K562 (cell line): ENCODE data around the gene CERS6.

ENCODE experiments used
- BCOR ChIP-seq: fragments of 450-650 bp; IDR thresholded peaks from 2 replicates; pipeline ENCODE4 v1.6.1; 2016
- EZH2 ChIP-seq: IDR thresholded peaks from 2 replicates; pipeline ENCODE4 v1.6.1; 2012; ENCODE audit warnings: low read depth, mild to moderate bottlenecking, inconsistent platforms, low read length, borderline replicate concordance
- FOXK1 ChIP-seq: sonication (generic); formaldehyde crosslinking; IDR thresholded peaks from 2 replicates; pipeline ENCODE4 v1.8.0; 2022; ENCODE audit warnings: missing genetic modification reagents, mild to moderate bottlenecking, borderline replicate concordance
- FOXM1 ChIP-seq, 2 experiments: fragments of 450-650 bp in 1 of 2; sonication (generic) in 1 of 2; formaldehyde crosslinking in 1 of 2; IDR thresholded peaks; 2 replicates each; pipeline versions ENCODE4 v1.6.1 to v1.9.0; 2017 to 2022; ENCODE audit warnings: low read depth in 2 of 2, mild to moderate bottlenecking in 2 of 2, missing genetic modification reagents in 1 of 2, moderate library complexity in 1 of 2
- JUN ChIP-seq, 2 experiments: sonication (generic) in 1 of 2; formaldehyde crosslinking in 1 of 2; IDR thresholded peaks; 2 replicates each; pipeline versions ENCODE4 v1.6.1 to v1.8.0; 2012 to 2022; ENCODE audit warnings: borderline replicate concordance in 2 of 2, mild to moderate bottlenecking in 2 of 2, improper control_type of control experiment in 1 of 2, low read depth in 1 of 2, low read length in 1 of 2, missing genetic modification reagents in 1 of 2
- RBM15 ChIP-seq: fragments of 200-400 bp; formaldehyde crosslinking; IDR thresholded peaks from 2 replicates; pipeline ENCODE4 v1.6.1; 2018; ENCODE audit warnings: mild to moderate bottlenecking, low read length, moderate library complexity; ENCODE audit not compliant: insufficient read depth
- ZNF217 ChIP-seq: sonication (generic); formaldehyde crosslinking; IDR thresholded peaks from 2 replicates; pipeline ENCODE4 v1.8.0; 2022; ENCODE audit warnings: mild to moderate bottlenecking, missing genetic modification reagents
- ZNF76 ChIP-seq: fragments of 250-450 bp; sonication (Bioruptor Pico); IDR thresholded peaks from 2 replicates; pipeline ENCODE4 v1.4.0; 2020; ENCODE audit warnings: mild to moderate bottlenecking, moderate library complexity, borderline replicate concordance
- TF ChIP-seq, protein P1 (sequence below), 2 experiments: fragments of 450-650 bp in 1 of 2; sonication (generic) in 1 of 2; formaldehyde crosslinking in 1 of 2; IDR thresholded peaks; 2 replicates each; pipeline versions ENCODE4 v1.7.1 to v1.9.0; 2016 to 2022; ENCODE audit warnings: inconsistent platforms in 1 of 2, mild to moderate bottlenecking in 1 of 2, missing genetic modification reagents in 1 of 2
- TF ChIP-seq, protein P2 (sequence below), 3 experiments: IDR thresholded peaks in 2 of 3; conservative IDR thresholded peaks in 1 of 3; 2 replicates each; pipeline ENCODE4 v1.5.1; 2011 to 2012; ENCODE audit warnings: low read length in 3 of 3, mild to moderate bottlenecking in 3 of 3, control low read depth in 2 of 3, improper control_type of control experiment in 1 of 3, inconsistent platforms in 1 of 3, low read depth in 1 of 3, mixed read lengths in 1 of 3, moderate library complexity in 1 of 3; ENCODE audit not compliant: insufficient read depth in 2 of 3

DNA sequence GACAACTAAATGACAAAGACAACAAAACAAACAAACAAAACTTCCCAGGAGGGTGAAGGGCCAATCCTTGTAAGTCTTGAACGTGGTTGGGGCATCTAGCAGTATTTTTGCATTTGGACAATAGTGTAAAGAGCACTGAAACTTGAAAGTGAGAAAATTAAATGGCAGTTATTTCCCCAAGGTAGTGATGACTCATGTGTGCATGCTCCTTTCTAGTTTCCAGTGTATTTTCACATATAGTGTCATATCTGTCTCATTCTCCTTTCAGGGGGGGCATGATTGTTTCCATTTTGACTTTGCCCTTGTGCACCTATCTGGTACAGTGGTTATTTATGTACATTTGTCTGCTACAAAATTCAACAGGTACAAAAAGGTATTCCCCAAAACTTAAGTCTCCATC lies 39.5 kb downstream of the CERS6 start:
- TF ChIP-seq BCOR (no peak), FOXK1 (CRISPR knock-in tag) (no peak), EZH2 (no peak), FOXM1 (IDR thresholded peaks at IDR 0.05; ENCODE audit: low read depth) (no peak), FOXM1 (CRISPR knock-in tag; IDR thresholded peaks at IDR 0.05; ENCODE audit: low read depth) (no peak), JUN (IDR thresholded peaks at IDR 0.05; ENCODE audit: borderline replicate concordance, low read depth, low read length) (no peak), JUN (CRISPR knock-in tag; IDR thresholded peaks at IDR 0.05; ENCODE audit: borderline replicate concordance) (no peak), ZNF217 (CRISPR knock-in tag) (no peak), ZNF76 (CRISPR knock-in tag) (no peak), RBM15 (no peak)
- TF ChIP-seq, protein P1, sequence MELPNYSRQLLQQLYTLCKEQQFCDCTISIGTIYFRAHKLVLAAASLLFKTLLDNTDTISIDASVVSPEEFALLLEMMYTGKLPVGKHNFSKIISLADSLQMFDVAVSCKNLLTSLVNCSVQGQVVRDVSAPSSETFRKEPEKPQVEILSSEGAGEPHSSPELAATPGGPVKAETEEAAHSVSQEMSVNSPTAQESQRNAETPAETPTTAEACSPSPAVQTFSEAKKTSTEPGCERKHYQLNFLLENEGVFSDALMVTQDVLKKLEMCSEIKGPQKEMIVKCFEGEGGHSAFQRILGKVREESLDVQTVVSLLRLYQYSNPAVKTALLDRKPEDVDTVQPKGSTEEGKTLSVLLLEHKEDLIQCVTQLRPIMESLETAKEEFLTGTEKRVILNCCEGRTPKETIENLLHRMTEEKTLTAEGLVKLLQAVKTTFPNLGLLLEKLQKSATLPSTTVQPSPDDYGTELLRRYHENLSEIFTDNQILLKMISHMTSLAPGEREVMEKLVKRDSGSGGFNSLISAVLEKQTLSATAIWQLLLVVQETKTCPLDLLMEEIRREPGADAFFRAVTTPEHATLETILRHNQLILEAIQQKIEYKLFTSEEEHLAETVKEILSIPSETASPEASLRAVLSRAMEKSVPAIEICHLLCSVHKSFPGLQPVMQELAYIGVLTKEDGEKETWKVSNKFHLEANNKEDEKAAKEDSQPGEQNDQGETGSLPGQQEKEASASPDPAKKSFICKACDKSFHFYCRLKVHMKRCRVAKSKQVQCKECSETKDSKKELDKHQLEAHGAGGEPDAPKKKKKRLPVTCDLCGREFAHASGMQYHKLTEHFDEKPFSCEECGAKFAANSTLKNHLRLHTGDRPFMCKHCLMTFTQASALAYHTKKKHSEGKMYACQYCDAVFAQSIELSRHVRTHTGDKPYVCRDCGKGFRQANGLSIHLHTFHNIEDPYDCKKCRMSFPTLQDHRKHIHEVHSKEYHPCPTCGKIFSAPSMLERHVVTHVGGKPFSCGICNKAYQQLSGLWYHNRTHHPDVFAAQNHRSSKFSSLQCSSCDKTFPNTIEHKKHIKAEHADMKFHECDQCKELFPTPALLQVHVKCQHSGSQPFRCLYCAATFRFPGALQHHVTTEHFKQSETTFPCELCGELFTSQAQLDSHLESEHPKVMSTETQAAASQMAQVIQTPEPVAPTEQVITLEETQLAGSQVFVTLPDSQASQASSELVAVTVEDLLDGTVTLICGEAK (IDR thresholded peaks at IDR 0.05): no peak
- TF ChIP-seq, protein P1 (CRISPR knock-in tag; IDR thresholded peaks at IDR 0.05): no peak
- TF ChIP-seq, protein P2, sequence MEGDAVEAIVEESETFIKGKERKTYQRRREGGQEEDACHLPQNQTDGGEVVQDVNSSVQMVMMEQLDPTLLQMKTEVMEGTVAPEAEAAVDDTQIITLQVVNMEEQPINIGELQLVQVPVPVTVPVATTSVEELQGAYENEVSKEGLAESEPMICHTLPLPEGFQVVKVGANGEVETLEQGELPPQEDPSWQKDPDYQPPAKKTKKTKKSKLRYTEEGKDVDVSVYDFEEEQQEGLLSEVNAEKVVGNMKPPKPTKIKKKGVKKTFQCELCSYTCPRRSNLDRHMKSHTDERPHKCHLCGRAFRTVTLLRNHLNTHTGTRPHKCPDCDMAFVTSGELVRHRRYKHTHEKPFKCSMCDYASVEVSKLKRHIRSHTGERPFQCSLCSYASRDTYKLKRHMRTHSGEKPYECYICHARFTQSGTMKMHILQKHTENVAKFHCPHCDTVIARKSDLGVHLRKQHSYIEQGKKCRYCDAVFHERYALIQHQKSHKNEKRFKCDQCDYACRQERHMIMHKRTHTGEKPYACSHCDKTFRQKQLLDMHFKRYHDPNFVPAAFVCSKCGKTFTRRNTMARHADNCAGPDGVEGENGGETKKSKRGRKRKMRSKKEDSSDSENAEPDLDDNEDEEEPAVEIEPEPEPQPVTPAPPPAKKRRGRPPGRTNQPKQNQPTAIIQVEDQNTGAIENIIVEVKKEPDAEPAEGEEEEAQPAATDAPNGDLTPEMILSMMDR (IDR thresholded peaks at IDR 0.05 in 2 of 3, conservative IDR thresholded peaks at IDR 0.05 in 1 of 3; ENCODE audit: insufficient read depth in 2 of 3, low read depth in 1 of 3, low read length in 3 of 3): no peak
